Right lobe of liver (tissue), 4 donors: ENCODE data around the gene CYP27C1.

Experiments
- CTCF ChIP-seq, 4 donors: fragments of 200-600 bp in 3 of 4; fragments of 450-650 bp in 1 of 4; IDR thresholded peaks; one replicate each; pipeline versions ENCODE4 v1.5.1 to v1.8.0; 2016 to 2022; ENCODE audit warnings: antibody characterized with exemption in 4 of 4, mild to moderate bottlenecking in 2 of 4
- POLR2A ChIP-seq: fragments of 450-650 bp; IDR thresholded peaks from one replicate; pipeline ENCODE4 v1.6.1; 2017; ENCODE audit warnings: antibody characterized with exemption, mild to moderate bottlenecking
- donor health status: DM: no; HTN: no; CAD: no.
- donor health status: DM: no; HTN: no; CAD: no.
- donor health status: DM: no; HTN: yes; CAD: no.

- no peak for TF ChIP-seq CTCF (IDR thresholded peaks at IDR 0.05)
- no peak for TF ChIP-seq POLR2A
Observed at GRCh38 chr2:127259355-127259754, 39.3 kb upstream of the CYP27C1 start.
